Karpas-422 (cell line): Measurements from ENCODE around the gene NRP2. TPM values are rescaled to one million over a fixed set of nuclear protein-coding genes. Genes with fewer than 3 reads are reported as not detected.

Experiments used
- DNase-seq: peaks from one replicate; pipeline ENCODE4 v3.0.0-alpha.2; 2015
- H2AFZ ChIP-seq: fragments of 200-600 bp; sonication (generic); 2 replicates; pipeline ENCODE4 v1.6.1; 2014; ENCODE audit warnings: antibody characterized with exemption, low read length, mixed read lengths
- H3K27ac ChIP-seq: fragments of 200-600 bp; sonication (generic); 2 replicates; pipeline ENCODE4 v1.5.1; 2014; ENCODE audit warnings: mild to moderate bottlenecking, low read length, moderate library complexity
- H3K27me3 ChIP-seq: fragments of 200-600 bp; sonication (generic); 2 replicates; pipeline ENCODE4 v1.6.1; 2014; ENCODE audit warnings: low read length, mixed read lengths
- H3K36me3 ChIP-seq: fragments of 200-600 bp; sonication (generic); 2 replicates; pipeline ENCODE4 v1.6.1; 2014; ENCODE audit warnings: low read length, mixed read lengths; ENCODE audit not compliant: insufficient read depth
- H3K4me1 ChIP-seq: fragments of 200-600 bp; sonication (generic); 2 replicates; pipeline ENCODE4 v1.6.1; 2014; ENCODE audit warnings: mild to moderate bottlenecking, low read length, mixed read lengths
- H3K4me2 ChIP-seq: fragments of 200-600 bp; sonication (generic); 2 replicates; pipeline ENCODE4 v1.6.1; 2014; ENCODE audit warnings: low read length, low read depth, mild to moderate bottlenecking; ENCODE audit not compliant: poor library complexity, severe bottlenecking
- H3K4me3 ChIP-seq: fragments of 200-600 bp; sonication (generic); 2 replicates; pipeline ENCODE4 v1.5.1; 2014; ENCODE audit warnings: mild to moderate bottlenecking, antibody characterized with exemption, low read length, mixed read lengths
- H3K79me2 ChIP-seq: fragments of 200-600 bp; sonication (generic); 2 replicates; pipeline ENCODE4 v1.6.1; 2014; ENCODE audit warnings: mild to moderate bottlenecking, low read length, mixed read lengths
- H3K9ac ChIP-seq: fragments of 200-600 bp; sonication (generic); 2 replicates; pipeline ENCODE4 v1.6.0; 2014; ENCODE audit warnings: low read length
- H3K9me2 ChIP-seq: fragments of 200-600 bp; sonication (generic), shearing (Covaris generic); replicated peaks from 2 replicates; pipeline ENCODE4 v1.6.0; 2014; ENCODE audit warnings: mild to moderate bottlenecking, low read length, moderate library complexity; ENCODE audit not compliant: insufficient read depth
- H3K9me3 ChIP-seq: fragments of 300-700, 200-600 bp; sonication (generic); 2 replicates; pipeline ENCODE4 v1.6.1; 2014; ENCODE audit warnings: low read length, mixed read lengths
- H4K20me1 ChIP-seq: fragments of 200-600 bp; sonication (generic); 2 replicates; pipeline ENCODE4 v1.6.1; 2014; ENCODE audit warnings: mild to moderate bottlenecking, antibody characterized with exemption, low read length, low read depth; ENCODE audit not compliant: insufficient read depth
- total RNA-seq: library from RNA; depleted of rRNA; stranded (reverse); fragments of >200 nt; shearing (Covaris generic); gene quantifications from 2 replicates; pipeline ENCODE4 v1.2.3, GENCODE V29; 2014; ENCODE audit warnings: low replicate concordance

The NRP2 gene
- total RNA-seq, 1 experiment from 2014 or later, result 4.4 TPM

DNA sequence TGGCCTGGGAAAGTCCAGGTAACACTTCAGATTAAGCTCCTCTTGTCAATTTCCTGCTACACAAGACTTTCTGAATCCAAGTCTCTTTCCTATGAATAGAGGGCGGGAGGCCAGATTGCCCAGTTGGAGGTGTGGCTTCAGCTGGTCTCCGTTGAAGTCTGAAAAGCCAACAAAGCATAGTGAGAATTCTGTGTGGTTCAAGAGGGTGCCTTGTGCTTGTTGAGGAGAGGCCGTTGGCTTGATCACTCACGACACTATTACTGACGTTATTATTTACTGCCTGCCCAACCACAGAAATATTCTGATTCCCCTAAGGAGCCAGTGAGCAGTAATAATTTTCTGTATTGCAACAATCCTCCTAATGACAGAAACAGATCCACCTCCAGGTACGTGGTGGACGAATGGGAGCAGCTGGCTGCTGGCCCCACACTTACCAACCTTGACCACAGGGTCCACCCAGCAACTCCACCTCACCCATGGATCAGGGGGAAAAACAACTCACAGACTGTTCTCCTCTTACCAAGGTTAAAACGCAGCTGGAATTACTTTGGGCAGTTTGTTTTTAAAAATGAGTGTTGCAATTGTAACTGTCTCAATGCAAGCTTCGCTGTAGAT lies 21.9 kb downstream of the NRP2 start:
- no peak overlapping the region for H2AFZ ChIP-seq
- no peak overlapping the region for H3K4me3 ChIP-seq
- H3K4me2 ChIP-seq, result no peak overlapping the region
- no peaks in the 10 kb centered on the region for H3K9me2 ChIP-seq
- no peak overlapping the region for H3K9ac ChIP-seq
- H3K79me2 ChIP-seq, result no peaks in the 10 kb centered on the region
- peaks cover 41% of the 10 kb centered on the region for H3K4me1 ChIP-seq
- H4K20me1 ChIP-seq, result no peaks in the 10 kb centered on the region
- H3K36me3 ChIP-seq, result no peaks in the 10 kb centered on the region
- no peaks in the 10 kb centered on the region for H3K9me3 ChIP-seq
- no peaks in the 10 kb centered on the region for H3K27me3 ChIP-seq
- no peak overlapping the region for H3K27ac ChIP-seq
- DNase-seq, result no peak

DNA sequence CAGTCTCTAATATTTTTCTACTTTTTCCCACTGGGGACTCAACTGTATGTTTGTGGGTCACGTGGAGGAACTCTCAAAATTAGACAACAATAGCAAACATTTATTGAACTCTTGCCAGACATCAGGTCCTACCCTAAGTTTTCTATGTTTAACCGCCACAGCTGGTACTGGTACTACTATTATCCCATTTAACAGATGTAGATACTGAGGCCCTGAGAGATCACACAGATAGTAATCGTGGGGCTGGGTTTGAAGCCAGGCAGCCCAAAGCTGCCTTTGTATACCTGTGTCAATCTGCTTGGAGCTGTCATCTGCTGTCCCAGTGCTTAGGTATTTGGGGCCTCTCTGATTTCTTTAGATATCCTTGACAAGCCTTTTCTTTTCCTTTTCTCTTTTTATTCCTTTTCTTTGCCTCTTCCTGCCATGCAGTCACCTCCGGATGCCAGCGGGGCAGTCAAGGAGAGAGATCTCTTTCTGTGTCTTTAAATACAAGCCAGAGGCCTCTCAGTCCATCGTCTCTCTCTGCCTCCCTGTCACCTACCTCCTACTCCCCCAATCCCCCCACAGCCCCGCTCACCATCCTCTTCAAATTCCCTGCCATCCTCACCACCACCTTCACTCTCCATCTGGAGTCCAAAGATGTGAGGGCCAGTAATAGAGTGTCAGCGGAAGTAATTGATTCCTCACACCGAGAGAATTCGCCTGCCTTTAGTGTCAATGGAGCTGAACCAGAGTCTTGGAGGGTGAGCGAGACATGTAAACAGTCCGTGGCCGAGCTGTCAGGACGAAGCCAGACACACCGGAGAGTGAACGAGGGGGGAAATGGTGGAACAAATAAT lies 23.4 kb downstream of the NRP2 start:
- H4K20me1 ChIP-seq, result no peaks in the 10 kb centered on the region
- DNase-seq, result no peak
- peaks cover 26% of the 10 kb centered on the region for H3K4me1 ChIP-seq
- no peaks in the 10 kb centered on the region for H3K79me2 ChIP-seq
- H3K9ac ChIP-seq, result no peak overlapping the region
- H3K9me3 ChIP-seq, result no peaks in the 10 kb centered on the region
- peak overlapping the region; percentile 63 for H3K4me2 ChIP-seq
- no peaks in the 10 kb centered on the region for H3K27me3 ChIP-seq
- no peaks in the 10 kb centered on the region for H3K36me3 ChIP-seq
- H3K4me3 ChIP-seq, result no peak overlapping the region
- H2AFZ ChIP-seq, result no peak overlapping the region
- H3K27ac ChIP-seq, result peak overlapping the region; percentile 92
- H3K9me2 ChIP-seq, result no peaks in the 10 kb centered on the region

DNA sequence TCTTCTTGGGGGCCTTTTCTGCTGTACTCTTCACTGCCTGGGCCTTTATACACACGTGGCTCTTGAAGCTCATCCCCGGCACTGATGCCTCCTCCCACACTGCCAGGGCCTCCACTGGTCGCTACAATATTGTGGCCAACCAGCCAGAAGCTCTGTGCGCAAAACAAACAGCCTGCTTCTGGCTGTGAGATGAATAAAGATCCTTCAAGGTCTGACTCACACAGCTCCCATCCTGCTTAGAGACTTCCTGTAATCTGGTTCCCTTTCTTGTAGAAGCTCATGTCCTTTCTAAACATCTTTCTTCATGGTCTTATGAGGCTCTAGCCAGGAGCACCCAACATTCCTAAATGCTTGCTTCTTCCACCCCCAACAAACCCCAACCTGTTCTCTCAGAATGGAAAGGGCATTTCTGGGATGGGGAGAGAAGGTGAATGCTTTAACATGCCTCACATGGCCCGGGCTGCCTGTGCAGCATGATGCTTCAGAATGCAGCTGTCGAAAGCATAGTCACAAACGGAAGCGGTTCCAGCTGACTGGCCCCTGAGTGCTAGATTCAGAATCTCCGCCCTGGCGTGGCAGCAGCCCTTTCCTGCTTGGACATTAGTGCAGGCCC lies 24.6 kb downstream of the NRP2 start:
- peak overlapping the region; percentile 93 for H2AFZ ChIP-seq

DNA sequence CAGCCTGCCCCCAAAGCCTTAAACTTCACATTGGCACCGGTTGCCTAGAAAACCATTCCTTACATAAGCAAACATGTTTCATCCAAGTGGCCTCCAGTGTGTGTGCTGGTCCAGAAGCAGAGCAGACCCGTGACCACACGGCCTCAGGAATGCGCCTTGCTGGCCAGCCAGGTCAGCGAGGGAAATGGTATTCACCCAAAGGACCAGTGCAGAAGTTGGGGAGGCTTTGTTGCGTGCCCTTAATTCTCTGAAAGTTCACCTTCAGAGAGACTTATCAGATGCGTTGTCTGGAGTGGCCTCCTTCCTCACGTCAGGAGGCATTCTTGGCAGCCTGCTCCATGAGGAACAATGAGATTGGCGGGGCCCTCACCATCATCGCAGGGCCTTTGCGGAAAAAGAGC lies 25.9 kb downstream of the NRP2 start:
- Histone ChIP-seq H3K79me2 (no peaks in the 10 kb centered on the region), H3K9me3 (no peaks in the 10 kb centered on the region), H3K4me2 (no peak overlapping the region), H3K9ac (no peak overlapping the region), H2AFZ (no peak overlapping the region), H3K27ac (no peak overlapping the region), H3K27me3 (no peaks in the 10 kb centered on the region), H4K20me1 (no peaks in the 10 kb centered on the region), H3K4me1 (peaks cover 22% of the 10 kb centered on the region), H3K4me3 (no peak overlapping the region), H3K9me2 (no peaks in the 10 kb centered on the region), H3K36me3 (no peaks in the 10 kb centered on the region)
- no peak for DNase-seq

More for the DNA sequence above, 24.6 kb downstream of the NRP2 start:
- Histone ChIP-seq H4K20me1 (no peaks in the 10 kb centered on the region), H3K27ac (peak overlapping the region; percentile 92), H3K4me1 (peaks cover 22% of the 10 kb centered on the region), H3K4me3 (0 out of 2 replicates have a peak overlapping the region, but pooled peaks have one; percentile 24), H3K9me2 (no peaks in the 10 kb centered on the region), H3K36me3 (no peaks in the 10 kb centered on the region), H3K9ac (peak overlapping the region; percentile 59), H3K9me3 (no peaks in the 10 kb centered on the region), H3K79me2 (no peaks in the 10 kb centered on the region), H3K27me3 (no peaks in the 10 kb centered on the region), H3K4me2 (peak overlapping the region; percentile 63)
- peak; percentile 91 for DNase-seq

DNA sequence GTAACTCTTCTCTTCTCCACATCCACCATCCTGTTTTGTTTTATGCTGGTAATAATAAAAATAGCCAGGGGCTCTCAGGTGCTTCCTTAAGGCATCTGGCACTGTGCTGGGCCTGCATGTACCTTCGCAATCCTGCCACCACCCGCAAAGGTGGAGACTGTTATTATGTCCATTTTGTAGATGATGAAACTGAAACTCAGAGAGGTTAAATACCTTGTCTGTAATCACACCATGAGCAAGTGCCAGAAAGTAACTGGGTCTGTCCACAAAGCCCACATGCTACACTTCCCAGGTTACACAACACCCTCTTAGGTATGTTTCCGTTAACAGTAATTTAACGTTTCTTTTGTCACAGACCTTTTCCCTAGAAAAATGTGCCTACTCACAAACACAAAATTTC lies 27.0 kb downstream of the NRP2 start:
- Histone ChIP-seq H3K9me2 (no peaks in the 10 kb centered on the region), H2AFZ (no peak overlapping the region), H3K4me1 (peaks cover 22% of the 10 kb centered on the region)

DNA sequence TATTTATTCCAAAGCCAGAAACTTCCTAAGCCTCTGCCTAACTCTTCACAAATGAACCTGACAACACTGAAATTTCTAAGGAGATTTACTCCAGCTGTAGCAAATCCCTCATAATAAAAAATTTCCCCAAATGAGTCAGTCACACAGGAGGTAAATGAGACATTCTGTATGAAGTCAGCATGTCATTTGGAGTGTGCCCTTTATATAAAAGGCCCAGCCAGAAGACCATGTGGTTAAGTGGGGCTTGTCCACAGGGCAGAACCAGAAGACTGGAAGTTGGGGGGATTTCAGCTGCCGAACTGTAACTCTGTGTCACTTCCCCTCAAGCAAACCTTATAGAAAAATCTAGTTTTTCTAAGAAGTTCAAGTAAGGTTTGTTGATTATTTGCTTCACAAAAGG lies 30.2 kb downstream of the NRP2 start:
- H3K9ac ChIP-seq, result no peak overlapping the region
- H3K27ac ChIP-seq, result no peak overlapping the region
- H4K20me1 ChIP-seq, result no peaks in the 10 kb centered on the region
- no peaks in the 10 kb centered on the region for H3K9me2 ChIP-seq
- H3K4me2 ChIP-seq, result no peak overlapping the region
- no peaks in the 10 kb centered on the region for H3K79me2 ChIP-seq
- peaks cover 7% of the 10 kb centered on the region for H3K4me1 ChIP-seq
- no peak for DNase-seq
- H3K36me3 ChIP-seq, result no peaks in the 10 kb centered on the region
- H3K4me3 ChIP-seq, result no peak overlapping the region
- H3K27me3 ChIP-seq, result no peaks in the 10 kb centered on the region
- no peak overlapping the region for H2AFZ ChIP-seq
- H3K9me3 ChIP-seq, result no peaks in the 10 kb centered on the region

More for the DNA sequence above, 27.0 kb downstream of the NRP2 start:
- H3K36me3 ChIP-seq, result no peaks in the 10 kb centered on the region
- H3K27ac ChIP-seq, result no peak overlapping the region
- H3K9ac ChIP-seq, result no peak overlapping the region
- no peaks in the 10 kb centered on the region for H3K27me3 ChIP-seq
- H3K4me2 ChIP-seq, result no peak overlapping the region
- no peaks in the 10 kb centered on the region for H3K9me3 ChIP-seq
- H3K4me3 ChIP-seq, result no peak overlapping the region
- H4K20me1 ChIP-seq, result no peaks in the 10 kb centered on the region
- H3K79me2 ChIP-seq, result no peaks in the 10 kb centered on the region
- no peak for DNase-seq

DNA sequence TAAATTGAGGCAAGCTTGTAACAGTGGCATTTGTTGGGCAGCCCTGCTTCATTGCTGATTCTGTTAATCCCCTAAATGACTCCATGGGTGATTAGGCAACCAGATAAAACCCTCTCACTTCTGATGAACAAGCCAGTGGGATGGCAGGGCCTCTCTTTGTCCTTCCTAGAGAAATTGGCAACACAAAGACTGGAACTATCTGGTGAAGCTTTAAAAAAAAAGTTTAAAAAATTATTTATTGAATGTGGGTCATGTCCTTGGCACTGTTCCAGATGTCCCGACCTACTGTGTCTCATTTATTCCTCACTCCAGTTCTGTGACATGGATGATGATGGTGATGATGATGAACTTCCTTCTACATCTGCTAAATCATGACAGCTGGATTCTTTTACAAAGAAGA lies 30.8 kb downstream of the NRP2 start:
- Histone ChIP-seq H3K4me3 (no peak overlapping the region), H2AFZ (no peak overlapping the region), H3K9me2 (no peaks in the 10 kb centered on the region), H3K36me3 (no peaks in the 10 kb centered on the region), H3K4me2 (no peak overlapping the region), H3K9me3 (no peaks in the 10 kb centered on the region), H3K9ac (no peak overlapping the region), H3K27ac (no peak overlapping the region), H3K27me3 (no peaks in the 10 kb centered on the region), H3K79me2 (no peaks in the 10 kb centered on the region), H4K20me1 (no peaks in the 10 kb centered on the region), H3K4me1 (0 out of 2 replicates have a peak, but pooled peaks cover 3% of the 10 kb centered on the region)
- no peak for DNase-seq

DNA sequence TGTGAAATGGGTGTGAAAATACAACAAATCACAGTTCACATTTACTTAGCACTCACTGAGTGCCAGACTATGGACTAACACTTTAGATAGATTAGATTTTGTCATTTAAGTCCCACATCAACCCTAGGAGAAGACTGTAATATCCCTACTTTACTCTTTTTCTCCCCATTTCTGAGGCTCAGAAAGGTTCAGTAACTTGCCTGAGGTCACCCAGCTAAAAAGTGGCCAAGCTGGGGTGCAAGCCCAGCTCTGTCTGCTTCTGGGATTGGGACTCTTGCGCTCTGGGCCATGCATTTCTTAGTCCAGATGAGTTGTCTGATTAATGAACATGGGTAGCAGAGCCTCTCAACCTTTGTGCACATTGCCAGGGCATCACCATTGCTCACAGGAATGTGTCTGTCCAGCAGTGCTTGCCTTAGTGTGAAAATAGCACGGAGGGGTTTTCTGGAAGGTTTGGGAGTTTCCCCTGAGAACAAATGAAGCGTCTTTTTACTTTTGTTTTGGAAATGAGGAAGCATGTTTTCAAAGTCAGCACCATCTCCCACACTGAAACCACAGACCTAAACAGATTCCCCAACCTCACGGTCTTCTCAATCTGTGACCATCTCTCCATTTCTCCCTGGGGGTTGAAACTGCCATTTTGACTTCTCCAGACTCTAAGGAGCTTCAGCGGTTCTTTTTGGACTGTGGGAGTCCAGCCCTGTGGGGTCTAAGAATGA lies 31.9 kb downstream of the NRP2 start:
- H3K27me3 ChIP-seq, result no peaks in the 10 kb centered on the region
- no peaks in the 10 kb centered on the region for H3K36me3 ChIP-seq
- 0 out of 2 replicates have a peak, but pooled peaks cover 3% of the 10 kb centered on the region for H3K4me1 ChIP-seq
- no peak overlapping the region for H3K4me2 ChIP-seq
- no peak overlapping the region for H3K9ac ChIP-seq
- no peak for DNase-seq
- no peak overlapping the region for H2AFZ ChIP-seq
- H3K27ac ChIP-seq, result no peak overlapping the region
- H3K79me2 ChIP-seq, result no peaks in the 10 kb centered on the region
- H4K20me1 ChIP-seq, result no peaks in the 10 kb centered on the region
- H3K4me3 ChIP-seq, result no peak overlapping the region
- no peaks in the 10 kb centered on the region for H3K9me2 ChIP-seq
- no peaks in the 10 kb centered on the region for H3K9me3 ChIP-seq
